ENCODE measurements around the gene MANBA.

MANBA gene

GRCh38 chr4:102692474-102692873, 68.3 kb downstream of the MANBA start:
- peaks cover 13% of the 10 kb centered on the region for H3K36me3 Mint-ChIP-seq
- no peaks in the 10 kb centered on the region for H3K9me3 Mint-ChIP-seq
- H3K27ac Mint-ChIP-seq: no peak overlapping the region
- no peak for DNase-seq
- no peaks in the 10 kb centered on the region for H3K27me3 Mint-ChIP-seq
- CTCF ChIA-PET: no interaction called here
- no peaks in the 10 kb centered on the region for H3K4me1 Mint-ChIP-seq
- no peak overlapping the region for H3K4me3 Mint-ChIP-seq

GRCh38 chr4:102687982-102688433, 72.8 kb downstream of the MANBA start:
- Mint-ChIP-seq H3K36me3 (peaks cover 8% of the 10 kb centered on the region), H3K27me3 (no peaks in the 10 kb centered on the region), H3K9me3 (no peaks in the 10 kb centered on the region), H3K4me1 (no peaks in the 10 kb centered on the region), H3K27ac (no peak overlapping the region), H3K4me3 (no peak overlapping the region)
- CTCF ChIA-PET: interaction anchor here (0.7 kb wide), 1 partner anchor 338 kb away, joined by 3 read pairs; no protein-coding TSS in a partner anchor
- no peak for DNase-seq

- Mint-ChIP-seq H3K9me3 (no peaks in the 10 kb centered on the region), H3K27me3 (no peaks in the 10 kb centered on the region), H3K27ac (no peak overlapping the region), H3K4me1 (no peaks in the 10 kb centered on the region), H3K4me3 (no peak overlapping the region), H3K36me3 (peaks cover 8% of the 10 kb centered on the region)
- CTCF ChIA-PET: no interaction called here
- no peak for DNase-seq
These were observed 73.3 kb downstream of the MANBA start for GRCh38 chr4:102687373-102687981.

- Mint-ChIP-seq H3K27ac (no peak overlapping the region), H3K27me3 (no peaks in the 10 kb centered on the region), H3K4me1 (no peaks in the 10 kb centered on the region), H3K36me3 (peaks cover 11% of the 10 kb centered on the region), H3K9me3 (no peaks in the 10 kb centered on the region), H3K4me3 (no peak overlapping the region)
- no peak for DNase-seq
- CTCF ChIA-PET: interaction anchor here (0.6 kb wide), 1 partner anchor 24 kb away, joined by 4 read pairs; no protein-coding TSS in a partner anchor
These were observed 75.0 kb downstream of the MANBA start for GRCh38 chr4:102685768-102686167.

- no peaks in the 10 kb centered on the region for H3K27me3 Mint-ChIP-seq
- no peak overlapping the region for H3K4me3 Mint-ChIP-seq
- no peak overlapping the region for H3K27ac Mint-ChIP-seq
- DNase-seq: no peak
- H3K4me1 Mint-ChIP-seq: no peaks in the 10 kb centered on the region
- H3K36me3 Mint-ChIP-seq: peaks cover 11% of the 10 kb centered on the region
- CTCF ChIA-PET: no interaction called here
- H3K9me3 Mint-ChIP-seq: no peaks in the 10 kb centered on the region
These were observed 76.1 kb downstream of the MANBA start for GRCh38 chr4:102684610-102685052.

GRCh38 chr4:102683881-102684609, 76.7 kb downstream of the MANBA start:
- Mint-ChIP-seq H3K9me3 (no peaks in the 10 kb centered on the region), H3K4me3 (no peak overlapping the region), H3K4me1 (no peaks in the 10 kb centered on the region), H3K27ac (no peak overlapping the region), H3K36me3 (peaks cover 11% of the 10 kb centered on the region), H3K27me3 (no peaks in the 10 kb centered on the region)
- CTCF ChIA-PET: no interaction called here
- DNase-seq: no peak

- Mint-ChIP-seq H3K36me3 (peaks cover 13% of the 10 kb centered on the region), H3K27me3 (no peaks in the 10 kb centered on the region), H3K4me3 (no peak overlapping the region), H3K4me1 (no peaks in the 10 kb centered on the region), H3K27ac (no peak overlapping the region), H3K9me3 (no peaks in the 10 kb centered on the region)
- DNase-seq: no peak
- CTCF ChIA-PET: no interaction called here
These were observed 82.0 kb downstream of the MANBA start for GRCh38 chr4:102678695-102679335.

GRCh38 chr4:102678107-102678506, 82.7 kb downstream of the MANBA start:
- Mint-ChIP-seq H3K4me1 (no peaks in the 10 kb centered on the region), H3K4me3 (no peak overlapping the region), H3K27ac (no peak overlapping the region), H3K27me3 (no peaks in the 10 kb centered on the region), H3K36me3 (peaks cover 13% of the 10 kb centered on the region), H3K9me3 (no peaks in the 10 kb centered on the region)
- CTCF ChIA-PET: no interaction called here
- no peak for DNase-seq

- no peaks in the 10 kb centered on the region for H3K4me1 Mint-ChIP-seq
- CTCF ChIA-PET: no interaction called here
These were observed 85.6 kb downstream of the MANBA start for GRCh38 chr4:102675141-102675540.

GRCh38 chr4:102667001-102667400, 93.8 kb downstream of the MANBA start:
- Mint-ChIP-seq H3K9me3 (no peaks in the 10 kb centered on the region), H3K27me3 (no peaks in the 10 kb centered on the region), H3K4me1 (no peaks in the 10 kb centered on the region), H3K36me3 (peaks cover 26% of the 10 kb centered on the region), H3K4me3 (no peak overlapping the region), H3K27ac (no peak overlapping the region)
- DNase-seq: no peak
- CTCF ChIA-PET: no interaction called here

More at GRCh38 chr4:102675141-102675540, 85.6 kb downstream of the MANBA start:
- Mint-ChIP-seq H3K9me3 (no peaks in the 10 kb centered on the region), H3K36me3 (peaks cover 7% of the 10 kb centered on the region), H3K27me3 (no peaks in the 10 kb centered on the region), H3K4me3 (no peak overlapping the region), H3K27ac (no peak overlapping the region)
- no peak for DNase-seq

- Mint-ChIP-seq H3K36me3 (peaks cover 28% of the 10 kb centered on the region), H3K9me3 (no peaks in the 10 kb centered on the region), H3K27ac (no peak overlapping the region), H3K27me3 (no peaks in the 10 kb centered on the region), H3K4me1 (no peaks in the 10 kb centered on the region), H3K4me3 (no peak overlapping the region)
- CTCF ChIA-PET: no interaction called here
- DNase-seq: no peak
These were observed 95.2 kb downstream of the MANBA start for GRCh38 chr4:102665527-102665926.

GRCh38 chr4:102663073-102663472, 97.7 kb downstream of the MANBA start:
- Mint-ChIP-seq H3K27me3 (no peaks in the 10 kb centered on the region), H3K36me3 (peaks cover 22% of the 10 kb centered on the region), H3K4me3 (no peak overlapping the region), H3K9me3 (no peaks in the 10 kb centered on the region), H3K4me1 (no peaks in the 10 kb centered on the region), H3K27ac (no peak overlapping the region)
- CTCF ChIA-PET: no interaction called here
- DNase-seq: no peak

GRCh38 chr4:102657206-102657605, 103.6 kb downstream of the MANBA start:
- CTCF ChIA-PET: no interaction called here
- no peak for DNase-seq

GRCh38 chr4:102647117-102647516, 113.7 kb downstream of the MANBA start:
- H3K27ac Mint-ChIP-seq: no peak overlapping the region
- no peak overlapping the region for H3K4me3 Mint-ChIP-seq
- H3K4me1 Mint-ChIP-seq: peaks cover 11% of the 10 kb centered on the region
- no peaks in the 10 kb centered on the region for H3K9me3 Mint-ChIP-seq
- DNase-seq: no peak
- H3K36me3 Mint-ChIP-seq: peaks cover 30% of the 10 kb centered on the region
- no peaks in the 10 kb centered on the region for H3K27me3 Mint-ChIP-seq
- CTCF ChIA-PET: interaction anchor here (0.8 kb wide), 1 partner anchor 219 kb away, joined by 3 read pairs; no protein-coding TSS in a partner anchor

More at GRCh38 chr4:102657206-102657605, 103.6 kb downstream of the MANBA start:
- Mint-ChIP-seq H3K27me3 (no peaks in the 10 kb centered on the region), H3K4me3 (no peak overlapping the region), H3K9me3 (no peaks in the 10 kb centered on the region), H3K36me3 (peaks cover 3% of the 10 kb centered on the region), H3K27ac (no peak overlapping the region), H3K4me1 (no peaks in the 10 kb centered on the region)
